ENCODE measurements around the gene LAMA3.

Gene LAMA3

DNA sequence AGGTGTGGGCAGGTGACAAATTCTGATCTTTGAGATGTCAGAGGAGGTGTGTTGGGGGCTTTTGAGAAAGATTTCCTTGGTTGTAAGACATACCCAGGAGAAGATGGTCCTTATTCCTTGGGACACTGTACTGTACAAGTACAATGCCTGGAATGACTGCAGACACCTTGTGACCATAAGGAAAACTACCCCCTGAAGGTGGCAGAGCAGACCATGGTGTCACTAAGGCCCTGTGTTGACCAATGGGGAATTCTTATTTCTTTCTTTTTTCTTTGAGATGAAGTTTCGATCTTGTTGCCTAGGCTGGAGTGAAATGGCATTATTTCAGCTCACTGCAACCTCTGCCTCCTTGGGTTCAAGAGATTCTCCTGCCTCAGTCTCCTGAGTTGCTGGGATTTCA, 22.1 kb upstream of the LAMA3 start:
- Histone ChIP-seq H3K4me1 (ENCODE audit: insufficient read depth, low read length, poor library complexity, severe bottlenecking) (peaks cover 10% of the 10 kb centered on the region), H3K9me3 (ENCODE audit: insufficient read depth, low read depth, low read length) (no peaks in the 10 kb centered on the region), H3K9me2 (replicated peaks; ENCODE audit: low read depth, low read length) (no peaks in the 10 kb centered on the region), H3F3A (ENCODE audit: low read depth) (no peaks in the 10 kb centered on the region), H3K79me2 (ENCODE audit: insufficient read depth, low read length) (no peaks in the 10 kb centered on the region), H3K4me3 (ENCODE audit: low read length, poor library complexity, severe bottlenecking) (no peak overlapping the region), H3K9ac (ENCODE audit: low read depth, low read length, poor library complexity, severe bottlenecking) (no peak overlapping the region), H3K36me3 (ENCODE audit: insufficient read depth, low read length) (no peaks in the 10 kb centered on the region), H4K20me1 (ENCODE audit: insufficient read depth, low read length, poor library complexity, severe bottlenecking) (no peaks in the 10 kb centered on the region), H3K27me3 (ENCODE audit: insufficient read depth, low read length, poor library complexity, severe bottlenecking) (peaks cover 1% of the 10 kb centered on the region), H2AFZ (ENCODE audit: low read length) (no peak overlapping the region), H3K4me2 (ENCODE audit: low read depth, low read length, poor library complexity, severe bottlenecking) (no peak overlapping the region)
- no peak for TF ChIP-seq EZH2phosphoT487 (IDR thresholded peaks at IDR 0.05; ENCODE audit: borderline replicate concordance)
- TF ChIP-seq, protein P1, sequence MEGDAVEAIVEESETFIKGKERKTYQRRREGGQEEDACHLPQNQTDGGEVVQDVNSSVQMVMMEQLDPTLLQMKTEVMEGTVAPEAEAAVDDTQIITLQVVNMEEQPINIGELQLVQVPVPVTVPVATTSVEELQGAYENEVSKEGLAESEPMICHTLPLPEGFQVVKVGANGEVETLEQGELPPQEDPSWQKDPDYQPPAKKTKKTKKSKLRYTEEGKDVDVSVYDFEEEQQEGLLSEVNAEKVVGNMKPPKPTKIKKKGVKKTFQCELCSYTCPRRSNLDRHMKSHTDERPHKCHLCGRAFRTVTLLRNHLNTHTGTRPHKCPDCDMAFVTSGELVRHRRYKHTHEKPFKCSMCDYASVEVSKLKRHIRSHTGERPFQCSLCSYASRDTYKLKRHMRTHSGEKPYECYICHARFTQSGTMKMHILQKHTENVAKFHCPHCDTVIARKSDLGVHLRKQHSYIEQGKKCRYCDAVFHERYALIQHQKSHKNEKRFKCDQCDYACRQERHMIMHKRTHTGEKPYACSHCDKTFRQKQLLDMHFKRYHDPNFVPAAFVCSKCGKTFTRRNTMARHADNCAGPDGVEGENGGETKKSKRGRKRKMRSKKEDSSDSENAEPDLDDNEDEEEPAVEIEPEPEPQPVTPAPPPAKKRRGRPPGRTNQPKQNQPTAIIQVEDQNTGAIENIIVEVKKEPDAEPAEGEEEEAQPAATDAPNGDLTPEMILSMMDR (conservative IDR thresholded peaks at IDR 0.05; ENCODE audit: low read length) = peak; percentile 13; the same call in 1 of the 2 replicates

DNA sequence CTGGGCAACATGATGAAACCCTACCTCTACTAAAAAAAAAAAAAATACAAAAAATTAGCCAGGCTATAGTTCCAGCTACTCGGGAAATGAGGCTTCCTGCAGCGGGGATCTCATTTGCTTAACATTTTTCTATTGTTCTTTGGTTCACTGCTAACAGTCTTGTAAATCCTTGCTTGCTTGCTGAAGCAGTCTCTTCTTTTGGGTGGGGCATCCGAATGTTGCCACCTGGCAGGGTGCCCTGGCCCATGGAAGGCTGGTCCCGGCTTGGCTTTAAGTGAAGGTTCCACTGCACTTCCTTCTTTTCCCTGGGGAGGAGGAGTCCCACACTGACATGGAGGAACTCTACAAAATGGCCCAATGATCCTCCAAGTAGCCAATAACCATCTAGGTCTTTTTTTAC, 20.5 kb upstream of the LAMA3 start:
- Histone ChIP-seq H3K27me3 (ENCODE audit: insufficient read depth, low read length, poor library complexity, severe bottlenecking) (no peaks in the 10 kb centered on the region), H3K9me3 (ENCODE audit: insufficient read depth, low read depth, low read length) (no peaks in the 10 kb centered on the region), H3K4me1 (ENCODE audit: insufficient read depth, low read length, poor library complexity, severe bottlenecking) (peaks cover 7% of the 10 kb centered on the region), H3K36me3 (ENCODE audit: insufficient read depth, low read length) (no peaks in the 10 kb centered on the region), H3K4me2 (ENCODE audit: low read depth, low read length, poor library complexity, severe bottlenecking) (no peak overlapping the region), H3F3A (ENCODE audit: low read depth) (no peaks in the 10 kb centered on the region), H3K9ac (ENCODE audit: low read depth, low read length, poor library complexity, severe bottlenecking) (no peak overlapping the region), H4K20me1 (ENCODE audit: insufficient read depth, low read length, poor library complexity, severe bottlenecking) (no peaks in the 10 kb centered on the region), H3K4me3 (ENCODE audit: low read length, poor library complexity, severe bottlenecking) (no peak overlapping the region), H3K79me2 (ENCODE audit: insufficient read depth, low read length) (no peaks in the 10 kb centered on the region), H3K9me2 (replicated peaks; ENCODE audit: low read depth, low read length) (no peaks in the 10 kb centered on the region), H2AFZ (ENCODE audit: low read length) (no peak overlapping the region)
- TF ChIP-seq, protein P1 (conservative IDR thresholded peaks at IDR 0.05; ENCODE audit: low read length) = no peak
- TF ChIP-seq EZH2phosphoT487 (IDR thresholded peaks at IDR 0.05; ENCODE audit: borderline replicate concordance) = no peak

DNA sequence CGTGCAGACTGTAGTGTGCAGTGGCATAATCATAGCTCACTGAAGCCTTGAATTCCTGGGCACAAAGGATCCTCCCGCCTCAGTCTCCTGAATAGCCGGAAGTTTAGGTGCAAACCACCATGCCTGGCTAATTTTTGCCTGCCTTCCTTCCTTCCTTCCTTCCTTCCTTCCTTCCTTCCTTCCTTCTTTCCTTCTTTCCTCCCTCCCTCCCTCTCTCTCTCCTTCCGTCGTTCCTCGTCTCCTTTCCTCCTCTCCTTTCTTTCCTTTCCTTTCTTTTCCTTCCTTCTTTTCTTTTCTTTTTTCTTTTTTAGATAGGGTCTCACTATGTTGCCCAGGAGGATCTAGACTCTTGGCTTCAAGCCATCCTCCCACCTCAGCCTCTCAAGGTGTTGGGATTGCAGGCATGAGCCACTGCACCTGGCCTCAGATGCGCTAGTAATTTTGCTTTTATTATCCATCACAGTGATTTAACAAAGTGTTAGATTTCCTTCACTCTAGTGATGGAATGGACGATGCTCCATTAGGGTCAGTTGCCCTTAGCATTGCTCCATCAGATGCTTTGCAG, 20.0 kb upstream of the LAMA3 start:
- no peaks in the 10 kb centered on the region for H4K20me1 ChIP-seq (ENCODE audit: insufficient read depth, low read length, poor library complexity, severe bottlenecking)
- H3K4me3 ChIP-seq (ENCODE audit: low read length, poor library complexity, severe bottlenecking) = no peak overlapping the region
- no peaks in the 10 kb centered on the region for H3K79me2 ChIP-seq (ENCODE audit: insufficient read depth, low read length)
- no peaks in the 10 kb centered on the region for H3K9me2 ChIP-seq (replicated peaks; ENCODE audit: low read depth, low read length)
- H3K4me1 ChIP-seq (ENCODE audit: insufficient read depth, low read length, poor library complexity, severe bottlenecking) = peaks cover 7% of the 10 kb centered on the region
- H3K27me3 ChIP-seq (ENCODE audit: insufficient read depth, low read length, poor library complexity, severe bottlenecking) = no peaks in the 10 kb centered on the region
- no peaks in the 10 kb centered on the region for H3F3A ChIP-seq (ENCODE audit: low read depth)
- no peak overlapping the region for H3K9ac ChIP-seq (ENCODE audit: low read depth, low read length, poor library complexity, severe bottlenecking)
- TF ChIP-seq, protein P1 (conservative IDR thresholded peaks at IDR 0.05; ENCODE audit: low read length) = no peak
- TF ChIP-seq EZH2phosphoT487 (IDR thresholded peaks at IDR 0.05; ENCODE audit: borderline replicate concordance) = no peak
- no peak overlapping the region for H2AFZ ChIP-seq (ENCODE audit: low read length)
- H3K9me3 ChIP-seq (ENCODE audit: insufficient read depth, low read depth, low read length) = no peaks in the 10 kb centered on the region
- no peaks in the 10 kb centered on the region for H3K36me3 ChIP-seq (ENCODE audit: insufficient read depth, low read length)
- H3K4me2 ChIP-seq (ENCODE audit: low read depth, low read length, poor library complexity, severe bottlenecking) = no peak overlapping the region

Measured in Loucy (cell line).